ENCODE data around the gene NAA38. TPM values are rescaled to one million over a fixed set of nuclear protein-coding genes. Genes with fewer than 3 reads are reported as not detected.
"Not testable (repeated sequence)": the region's sequence is repeated elsewhere in the genome, so short reads cannot be mapped to it uniquely, and the experiment has no call there.

The NAA38 gene
- total RNA-seq, 6 donors from 2014 or later = 50.0 to 111 (median 75.5) TPM

- no peaks in the 10 kb centered on the region for H3K27me3 ChIP-seq
- no peaks in the 10 kb centered on the region for H3K36me3 ChIP-seq
- TF ChIP-seq POLR2AphosphoS5 (IDR thresholded peaks at IDR 0.05) = no peak
- WGBS, 2 donors = 59 to 77% methylated on average over 9 to 10 of the region's 10 CpGs
- DNase-seq (no peak), ATAC-seq (ENCODE audit: low FRiP score in 2 of 2) (no peak)
- H3K4me3 ChIP-seq = no peak overlapping the region
- no peak overlapping the region for H3K27ac ChIP-seq
- H3K4me1 ChIP-seq = no peaks in the 10 kb centered on the region
- H3K9me3 ChIP-seq = no peaks in the 10 kb centered on the region
Measured at GRCh38 chr17:7816926-7817642, 40.3 kb downstream of the NAA38 start.

DNA sequence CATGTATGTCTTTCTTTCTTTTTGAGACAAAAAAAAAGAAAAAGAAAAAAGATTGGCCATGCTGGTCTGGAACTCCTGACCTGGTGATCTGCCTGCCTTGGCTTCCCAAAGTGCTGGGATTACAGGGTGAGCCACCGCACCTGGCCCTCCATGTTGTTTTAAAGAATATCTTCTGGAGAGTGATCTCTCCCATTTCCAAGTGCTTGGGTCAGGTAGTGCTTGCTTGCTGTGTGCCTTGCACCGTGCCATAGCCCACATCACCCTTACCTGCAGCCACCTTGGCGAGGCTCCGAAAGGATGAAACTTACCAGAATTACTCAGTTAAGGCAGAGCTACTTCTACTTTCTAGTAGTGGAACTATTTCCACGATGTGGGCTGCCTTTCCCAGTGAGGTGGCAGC is 42.4 kb downstream of the NAA38 start:
- DNase-seq (no peak), ATAC-seq (ENCODE audit: low FRiP score in 2 of 2) (no peak)
- H3K9me3 ChIP-seq = no peaks in the 10 kb centered on the region
- no peaks in the 10 kb centered on the region for H3K36me3 ChIP-seq
- TF ChIP-seq EP300 (IDR thresholded peaks at IDR 0.05) (no peak), POLR2A (IDR thresholded peaks at IDR 0.05) (no peak), POLR2AphosphoS5 (IDR thresholded peaks at IDR 0.05) (no peak)
- TF ChIP-seq, protein P1, sequence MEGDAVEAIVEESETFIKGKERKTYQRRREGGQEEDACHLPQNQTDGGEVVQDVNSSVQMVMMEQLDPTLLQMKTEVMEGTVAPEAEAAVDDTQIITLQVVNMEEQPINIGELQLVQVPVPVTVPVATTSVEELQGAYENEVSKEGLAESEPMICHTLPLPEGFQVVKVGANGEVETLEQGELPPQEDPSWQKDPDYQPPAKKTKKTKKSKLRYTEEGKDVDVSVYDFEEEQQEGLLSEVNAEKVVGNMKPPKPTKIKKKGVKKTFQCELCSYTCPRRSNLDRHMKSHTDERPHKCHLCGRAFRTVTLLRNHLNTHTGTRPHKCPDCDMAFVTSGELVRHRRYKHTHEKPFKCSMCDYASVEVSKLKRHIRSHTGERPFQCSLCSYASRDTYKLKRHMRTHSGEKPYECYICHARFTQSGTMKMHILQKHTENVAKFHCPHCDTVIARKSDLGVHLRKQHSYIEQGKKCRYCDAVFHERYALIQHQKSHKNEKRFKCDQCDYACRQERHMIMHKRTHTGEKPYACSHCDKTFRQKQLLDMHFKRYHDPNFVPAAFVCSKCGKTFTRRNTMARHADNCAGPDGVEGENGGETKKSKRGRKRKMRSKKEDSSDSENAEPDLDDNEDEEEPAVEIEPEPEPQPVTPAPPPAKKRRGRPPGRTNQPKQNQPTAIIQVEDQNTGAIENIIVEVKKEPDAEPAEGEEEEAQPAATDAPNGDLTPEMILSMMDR (IDR thresholded peaks at IDR 0.05) = no peak
- H3K4me1 ChIP-seq = no peaks in the 10 kb centered on the region
- H3K27me3 ChIP-seq = no peaks in the 10 kb centered on the region
- 92 to 95% methylated on average over 5 of the region's 5 CpGs for WGBS, 2 donors
- no peak overlapping the region for H3K27ac ChIP-seq
- no peak overlapping the region for H3K4me3 ChIP-seq

GRCh38 chr17:7811251-7811650 is 46.1 kb downstream of the NAA38 start:
- Histone ChIP-seq H3K27ac (no peak overlapping the region), H3K9me3 (no peaks in the 10 kb centered on the region), H3K27me3 (no peaks in the 10 kb centered on the region), H3K4me3 (no peak overlapping the region), H3K4me1 (no peaks in the 10 kb centered on the region), H3K36me3 (no peaks in the 10 kb centered on the region)
- DNase-seq (no peak), ATAC-seq (ENCODE audit: low FRiP score in 2 of 2) (no peak)
- 71 to 79% methylated on average over 3 of the region's 3 CpGs for WGBS, 2 donors
- TF ChIP-seq POLR2AphosphoS5 (IDR thresholded peaks at IDR 0.05) (no peak), POLR2A (IDR thresholded peaks at IDR 0.05) (no peak), EP300 (IDR thresholded peaks at IDR 0.05) (no peak)
- TF ChIP-seq, protein P1 (IDR thresholded peaks at IDR 0.05) = no peak

DNA sequence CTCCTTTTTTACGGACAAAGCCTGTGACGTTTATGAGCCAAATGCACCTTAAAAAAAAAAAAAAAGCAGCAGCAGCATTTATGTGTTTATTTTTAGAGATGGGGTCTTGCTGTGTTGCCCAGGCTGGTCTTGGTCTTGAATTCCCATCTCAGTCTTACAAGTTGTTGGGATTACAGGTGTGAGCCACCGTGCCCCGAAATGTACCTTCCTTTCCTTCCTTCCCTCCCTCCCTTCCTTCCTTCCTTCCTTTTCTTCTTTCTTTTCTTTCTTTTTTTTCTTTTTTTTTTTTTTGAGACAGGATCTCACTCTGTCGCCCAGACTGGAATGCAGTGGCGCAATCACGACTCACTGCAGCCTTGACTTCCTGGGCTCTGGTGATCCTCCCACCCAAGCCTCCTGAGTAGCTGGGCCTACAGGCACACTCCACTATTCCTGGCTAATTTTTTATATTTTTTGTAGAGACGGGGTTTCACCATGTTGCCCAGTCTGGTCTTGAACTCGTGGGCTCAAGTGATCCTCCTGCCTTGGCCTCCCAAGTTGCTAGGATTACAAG is 47.5 kb downstream of the NAA38 start:
- DNase-seq; ATAC-seq (ENCODE audit: low FRiP score in 2 of 2); H3K4me1 ChIP-seq; H3K27me3 ChIP-seq; H3K36me3 ChIP-seq; H3K9me3 ChIP-seq; H3K27ac ChIP-seq; H3K4me3 ChIP-seq: not testable (repeated sequence)
- 67 to 69% methylated on average over 9 of the region's 9 CpGs for WGBS, 2 donors

- Histone ChIP-seq H3K36me3 (no peaks in the 10 kb centered on the region), H3K9me3 (no peaks in the 10 kb centered on the region), H3K27ac (no peak overlapping the region), H3K27me3 (no peaks in the 10 kb centered on the region), H3K4me3 (no peak overlapping the region), H3K4me1 (peaks cover 0 to 2% (median under 1%) of the 10 kb centered on the region in 4 donors)
- ATAC-seq (ENCODE audit: low FRiP score in 2 of 2) = peak in 1 of 2 donors; percentile 32
- WGBS, 2 donors = 61 to 76% methylated on average over 11 of the region's 11 CpGs
- TF ChIP-seq, protein P1 (IDR thresholded peaks at IDR 0.05) = no peak
- no peak for TF ChIP-seq POLR2AphosphoS5 (IDR thresholded peaks at IDR 0.05)
- no peak for TF ChIP-seq EP300 (IDR thresholded peaks at IDR 0.05)
- TF ChIP-seq POLR2A (IDR thresholded peaks at IDR 0.05) = no peak
- no peak for DNase-seq
Measured at GRCh38 chr17:7809086-7809790, 48.1 kb downstream of the NAA38 start.

All from upper lobe of left lung (tissue), 6 donors.